Heart left ventricle (tissue), 16 donors: ENCODE data around the gene PCMT1. TPM values are rescaled to one million over a fixed set of nuclear protein-coding genes. Genes with fewer than 3 reads are reported as not detected.
A peak's percentile ranks its signal among the peaks of the same experiment; 100 is the strongest.

Experiments used
- ATAC-seq, 4 donors: fragments of 200-7000 bp; cut with Tn5 transposase; one replicate each; pipeline ENCODE4 v1.9.1; 2020 to 2022; ENCODE audit warnings: moderate library complexity in 4 of 4, mild to moderate bottlenecking in 3 of 4, moderate number of reproducible peaks in 1 of 4
- DNase-seq, 5 donors: peaks; one replicate each; pipeline ENCODE4 v3.0.0-alpha.2; 2020
- H3K27ac ChIP-seq, 12 donors: fragments of 200-600 bp; sonication (generic) in 4 of 12; one replicate each; pipeline versions ENCODE4 v1.5.0 to v1.8.0; 2016 to 2022; ENCODE audit warnings: mild to moderate bottlenecking in 2 of 12
- H3K27me3 ChIP-seq, 9 donors: fragments of 200-600 bp; sonication (generic) in 2 of 9; one replicate each; pipeline versions ENCODE4 v1.5.1 to v1.8.0; 2016 to 2022; ENCODE audit warnings: mild to moderate bottlenecking in 3 of 9
- H3K36me3 ChIP-seq, 9 donors: fragments of 200-600 bp; sonication (generic) in 2 of 9; one replicate each; pipeline versions ENCODE4 v1.5.0 to v1.8.0; 2018 to 2022; ENCODE audit warnings: mild to moderate bottlenecking in 2 of 9
- H3K4me1 ChIP-seq, 12 donors: fragments of 200-600 bp; sonication (generic) in 4 of 12; one replicate each; pipeline versions ENCODE4 v1.5.0 to v1.8.0; 2016 to 2022; ENCODE audit warnings: mild to moderate bottlenecking in 3 of 12
- H3K4me3 ChIP-seq, 12 donors: fragments of 200-600 bp; sonication (generic) in 4 of 12; one replicate each; pipeline versions ENCODE4 v1.5.0 to v1.8.0; 2017 to 2022; ENCODE audit warnings: mild to moderate bottlenecking in 9 of 12, moderate library complexity in 4 of 12
- H3K9me3 ChIP-seq, 12 donors: fragments of 200-600 bp; sonication (generic) in 4 of 12; one replicate each; pipeline versions ENCODE4 v1.5.0 to v1.8.0; 2016 to 2022; ENCODE audit warnings: mild to moderate bottlenecking in 1 of 12
- CTCF ChIP-seq, 12 donors: fragments of 200-600 bp; sonication (generic) in 4 of 12; IDR thresholded peaks; one replicate each; pipeline versions ENCODE4 v1.5.0 to v1.8.0; 2018 to 2022; ENCODE audit warnings: antibody characterized with exemption in 12 of 12, mild to moderate bottlenecking in 5 of 12
- POLR2A ChIP-seq, 2 donors: fragments of 450-650 bp; IDR thresholded peaks; one replicate each; pipeline ENCODE4 v1.6.1; 2017; ENCODE audit warnings: antibody characterized with exemption in 2 of 2, mild to moderate bottlenecking in 2 of 2, moderate library complexity in 2 of 2
- WGBS, 4 donors: extraction: QIAGEN DNeasy Blood & Tissue Kit in 2 of 4; methylation state at CpG; one replicate each; pipeline versions ENCODE4 v1.1.5 to v1.1.7; 2013 to 2018; 5-methylcytosine and 5-hydroxymethylcytosine counted together
- intact Hi-C, 10 donors: fragments of 100-400 bp; cut with DNase I; formaldehyde crosslinking; loops; one replicate each; pipeline versions ENCODE4 v1.11.1 to v1.14.2; 2022
- polyA plus RNA-seq, 2 donors: library from polyadenylated mRNA; stranded (reverse); fragments of 200-250 nt; gene quantifications; one replicate each; pipeline ENCODE4 v1.2.3, GENCODE V29; 2013
- total RNA-seq, 9 donors: library from RNA; depleted of rRNA in 2 of 9; stranded (reverse); fragments of >200 nt in 2 of 9; fragmentation: NEBNext Ultra II Directional in 3 of 9; extraction: Animal tissue kit (Norgen Biotek cat#: 25700) in 3 of 9; gene quantifications; one replicate each; pipeline versions ENCODE4 v1.1.0 to v1.2.4, GENCODE V29; 2016 to 2023
- donor health status: ischemic (EF 13 %, LVEDD 7.1; RV severe dilation, severe dysfunction).
- donor health status: healthy with polysubstance abuse.
- donor health status: DM: no; HTN: yes; CAD: no.
- donor health status: DM: no; HTN: no; CAD: no.
- donor health status: ischemic (EF 25% LVEDD 6.9; RV normal size, moderate dysfunction).
- donor health status: ischemic (EF 25% LVEDD 5.7; RV mildly dilated, moderate dysfunction).
- donor health status: healthy.
- donor health status: DM: yes; HTN: yes; CAD: no.
- donor health status: ischemic (EF 35%, LVEDD 5.7; RV mildly dilated, moderate dysfunction).
- donor health status: nonischemic (EF 11% LVEDD 7.7; RV severe dilation, severe dysfunction).
- donor health status: DM: yes; HTN: yes; CAD: no.
- donor health status: PGD.
- donor health status: ischemic (EF 29% LVEDD 5.4; RV normal size, mild dysfunction).
- donor health status: nonischemic (EF 23%, LVEDD 6.1; RV moderate dilation, normal function).

The PCMT1 gene
- total and polyA plus RNA-seq, 11 donors: 72.2 to 243 (median 164) TPM

GRCh38 chr6:149723771-149724417, 25.6 kb upstream of the PCMT1 start:
- intact Hi-C loops: loop anchor here in 5 of 10 donors (5.0 to 10.0 kb wide), 2 partner anchors 201 to 203 kb away; partner anchors contain the start of gene RAET1G (in 3 of the 5)
- WGBS, 4 donors: 68 to 74% (median 70%) methylated on average over 10 of the region's 10 CpGs
- DNase-seq (peak in 3 of 5 donors; percentile 21 to 41 (median 37)), ATAC-seq (peak; percentile 45 to 91 (median 84))
- H3K4me3 ChIP-seq: no peak overlapping the region
- no peaks in the 10 kb centered on the region for H3K9me3 ChIP-seq
- H3K36me3 ChIP-seq: peaks cover 0 to 56% (median 46%) of the 10 kb centered on the region in 9 donors
- peaks cover 0 to 36% (median under 1%) of the 10 kb centered on the region in 12 donors for H3K4me1 ChIP-seq
- TF ChIP-seq CTCF (IDR thresholded peaks at IDR 0.05): peak; percentile 57 to 80 (median 66)
- TF ChIP-seq POLR2A (IDR thresholded peaks at IDR 0.05): no peak
- no peak overlapping the region for H3K27ac ChIP-seq
- no peaks in the 10 kb centered on the region for H3K27me3 ChIP-seq

GRCh38 chr6:149725785-149726184, 23.8 kb upstream of the PCMT1 start:
- Histone ChIP-seq H3K4me1 (peaks cover 0 to 42% (median 0%) of the 10 kb centered on the region in 12 donors), H3K4me3 (no peak overlapping the region), H3K36me3 (peaks cover 0 to 75% (median 65%) of the 10 kb centered on the region in 9 donors), H3K9me3 (no peaks in the 10 kb centered on the region), H3K27me3 (no peaks in the 10 kb centered on the region), H3K27ac (no peak overlapping the region)
- DNase-seq (no peak), ATAC-seq (no peak)
- intact Hi-C loops: loop anchor here in 4 of 10 donors (5.0 to 10.0 kb wide), 2 partner anchors 199 to 202 kb away; partner anchors contain the start of gene RAET1G (in 3 of the 4)
- WGBS, 4 donors: 92 to 96% (median 93%) methylated on average over 3 of the region's 3 CpGs
- no peak for TF ChIP-seq POLR2A (IDR thresholded peaks at IDR 0.05)
- no peak for TF ChIP-seq CTCF (IDR thresholded peaks at IDR 0.05)

- DNase-seq (no peak), ATAC-seq (peak in 1 of 4 donors; percentile 48)
- H3K9me3 ChIP-seq: no peaks in the 10 kb centered on the region
- H3K27ac ChIP-seq: peak overlapping the region in 2 of 12 donors; percentile 41 to 90
- TF ChIP-seq CTCF (IDR thresholded peaks at IDR 0.05) (no peak), POLR2A (IDR thresholded peaks at IDR 0.05) (no peak)
- intact Hi-C loops: loop anchor here in 4 of 10 donors (5.0 to 10.0 kb wide), 2 partner anchors 197 to 199 kb away; partner anchors contain the start of gene RAET1G (in 3 of the 4)
- WGBS, 4 donors: 84 to 89% (median 87%) methylated on average over 4 of the region's 4 CpGs
- no peaks in the 10 kb centered on the region for H3K27me3 ChIP-seq
- H3K4me1 ChIP-seq: peaks cover 0 to 42% (median 0%) of the 10 kb centered on the region in 12 donors
- no peak overlapping the region for H3K4me3 ChIP-seq
- peaks cover 0 to 90% (median 83%) of the 10 kb centered on the region in 9 donors for H3K36me3 ChIP-seq
These were observed 21.6 kb upstream of the PCMT1 start for GRCh38 chr6:149727793-149728498.
